ENCODE data around the gene CRYGD.

CRYGD gene

DNA sequence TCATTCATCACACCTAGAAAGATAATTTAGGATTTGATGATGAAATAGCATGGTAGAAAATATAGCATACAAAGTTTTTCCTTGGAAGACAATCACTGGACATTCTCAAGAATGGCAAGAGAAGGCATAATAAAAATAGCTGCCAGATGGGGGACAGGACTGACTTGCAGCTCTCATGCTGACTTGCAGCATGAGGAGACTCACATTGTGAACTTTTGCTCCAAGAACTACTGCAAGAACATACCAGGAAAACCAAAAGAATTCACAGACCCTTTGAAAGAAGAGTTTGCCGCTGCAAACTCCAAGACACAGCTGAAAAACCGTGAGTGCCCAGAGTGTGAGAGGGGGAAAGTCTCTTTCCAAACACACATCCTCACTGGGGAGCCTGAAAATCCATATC is 47.0 kb downstream of the CRYGD start:
- DNase-seq, result no peak

DNA sequence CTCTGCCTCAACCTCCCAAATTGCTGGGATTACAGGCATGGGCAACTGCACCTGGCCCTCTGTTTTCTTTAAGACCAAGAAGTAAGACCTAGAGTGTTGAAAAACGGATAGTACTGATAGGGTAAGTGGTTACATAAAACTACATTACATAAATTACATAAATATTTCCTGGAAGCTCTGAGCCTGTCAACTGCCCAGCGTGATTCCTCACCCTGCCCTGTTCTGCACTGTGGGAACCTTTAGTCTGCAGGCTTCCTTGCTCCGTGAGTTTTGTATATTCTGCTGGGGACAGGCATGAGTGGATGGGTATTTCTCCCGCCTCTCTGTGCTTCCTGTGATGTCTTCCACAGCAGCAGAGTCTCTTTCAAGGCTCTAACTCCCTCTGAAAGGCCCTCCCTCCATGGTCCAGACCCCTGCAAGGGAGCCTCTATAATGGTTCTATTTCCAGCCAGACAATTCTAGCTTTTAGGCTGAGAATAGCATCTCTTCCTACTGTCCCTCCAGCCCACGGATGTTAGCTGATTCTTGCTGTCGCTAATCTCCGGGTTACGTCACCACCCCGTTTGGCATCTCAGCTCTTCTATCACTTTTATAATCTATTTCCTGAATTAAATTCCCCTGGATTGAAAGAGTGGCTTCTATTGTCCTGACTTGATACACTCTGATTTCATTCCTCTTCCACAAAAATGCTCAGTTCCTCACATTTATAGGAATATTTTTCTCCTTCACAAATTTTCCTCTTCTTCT is 49.5 kb downstream of the CRYGD start:
- no peak for DNase-seq

DNA sequence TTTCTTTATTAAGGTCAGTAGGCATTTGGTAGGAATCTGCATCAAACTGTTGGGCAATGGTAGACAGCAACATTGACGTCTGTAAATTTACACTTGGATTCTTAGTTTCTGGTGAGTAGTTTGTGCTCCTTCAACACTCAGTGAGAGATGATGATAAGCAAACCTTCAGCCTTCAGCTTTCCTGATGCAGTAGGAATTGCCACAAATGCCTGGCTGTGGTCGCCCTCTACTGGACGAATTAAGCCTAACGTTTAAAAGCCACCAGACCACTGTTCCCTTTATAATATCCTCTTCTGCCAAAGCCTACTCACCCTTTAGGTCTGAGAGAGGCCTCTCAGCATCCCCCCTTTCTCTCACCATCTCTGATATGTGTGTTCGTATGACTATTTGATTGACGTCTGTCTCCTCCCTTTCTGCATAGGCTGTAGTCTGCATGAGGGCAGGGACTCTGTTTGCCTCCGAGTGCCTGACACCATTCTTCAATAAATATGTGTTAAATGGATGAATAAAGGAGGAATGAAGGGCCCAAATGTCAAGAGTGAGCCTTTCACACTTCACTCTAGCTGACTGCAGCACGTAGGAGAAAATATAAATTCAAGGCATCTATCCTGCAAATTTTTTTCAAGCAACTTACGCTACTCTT is 52.0 kb downstream of the CRYGD start:
- peak; percentile 50 for DNase-seq

All from CD4-positive, alpha-beta T cell treated with Interleukin-15 for 1 hour (primary cell).